ENCODE results near the gene STOML1.

DNA sequence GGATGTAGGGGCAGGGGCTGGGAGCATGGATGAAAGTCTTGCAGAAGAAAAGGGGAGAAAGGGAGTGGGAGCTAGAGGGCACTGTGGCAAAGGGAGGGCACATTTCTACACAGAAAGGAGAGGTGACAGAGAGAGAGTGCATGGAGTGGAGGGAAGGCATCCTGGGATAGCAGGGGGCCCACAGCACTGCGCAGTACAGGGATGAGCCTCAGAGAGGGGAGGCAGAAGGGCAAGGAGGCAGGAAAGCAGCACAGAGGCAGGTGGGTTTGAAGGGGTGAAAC is 5.4 kb downstream of the STOML1 start:
- TF ChIP-seq, protein P1, sequence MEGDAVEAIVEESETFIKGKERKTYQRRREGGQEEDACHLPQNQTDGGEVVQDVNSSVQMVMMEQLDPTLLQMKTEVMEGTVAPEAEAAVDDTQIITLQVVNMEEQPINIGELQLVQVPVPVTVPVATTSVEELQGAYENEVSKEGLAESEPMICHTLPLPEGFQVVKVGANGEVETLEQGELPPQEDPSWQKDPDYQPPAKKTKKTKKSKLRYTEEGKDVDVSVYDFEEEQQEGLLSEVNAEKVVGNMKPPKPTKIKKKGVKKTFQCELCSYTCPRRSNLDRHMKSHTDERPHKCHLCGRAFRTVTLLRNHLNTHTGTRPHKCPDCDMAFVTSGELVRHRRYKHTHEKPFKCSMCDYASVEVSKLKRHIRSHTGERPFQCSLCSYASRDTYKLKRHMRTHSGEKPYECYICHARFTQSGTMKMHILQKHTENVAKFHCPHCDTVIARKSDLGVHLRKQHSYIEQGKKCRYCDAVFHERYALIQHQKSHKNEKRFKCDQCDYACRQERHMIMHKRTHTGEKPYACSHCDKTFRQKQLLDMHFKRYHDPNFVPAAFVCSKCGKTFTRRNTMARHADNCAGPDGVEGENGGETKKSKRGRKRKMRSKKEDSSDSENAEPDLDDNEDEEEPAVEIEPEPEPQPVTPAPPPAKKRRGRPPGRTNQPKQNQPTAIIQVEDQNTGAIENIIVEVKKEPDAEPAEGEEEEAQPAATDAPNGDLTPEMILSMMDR (IDR thresholded peaks at IDR 0.05): no peak
- TF ChIP-seq POLR2A (IDR thresholded peaks at IDR 0.05): no peak
